Measurements from ENCODE around the gene STK17B.
"Not testable (repeated sequence)": the region's sequence is repeated elsewhere in the genome, so short reads cannot be mapped to it uniquely, and the experiment has no call there.

STK17B gene

DNA sequence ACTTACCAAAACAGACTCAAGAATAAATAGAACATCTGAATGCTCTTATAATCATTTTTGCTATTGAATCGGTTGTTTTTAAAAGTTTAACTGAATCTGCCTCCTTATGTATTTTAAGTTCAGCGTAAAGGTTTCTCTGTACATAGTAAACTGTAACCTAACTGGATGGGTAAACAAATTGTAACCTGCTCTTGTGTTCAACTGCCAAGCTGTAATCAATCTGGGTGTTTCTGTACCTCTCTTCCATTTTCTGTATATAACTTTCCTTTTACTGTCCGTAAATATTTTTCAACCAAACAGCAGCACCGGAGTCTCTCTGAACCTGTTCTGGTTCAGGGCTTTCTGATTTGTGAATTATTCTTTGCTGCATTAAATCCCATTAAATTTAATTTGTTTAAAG lies 75.1 kb downstream of the STK17B start:
- H3K4me1 ChIP-seq (ENCODE audit: control insufficient read depth, low read length), result peaks cover 3% of the 10 kb centered on the region
- no peaks in the 10 kb centered on the region for H4K20me1 ChIP-seq (ENCODE audit: control insufficient read depth, insufficient read depth, low read depth, low read length)
- H3K4me2 ChIP-seq (ENCODE audit: low read length), result no peak overlapping the region
- no peaks in the 10 kb centered on the region for H3K9me2 ChIP-seq (replicated peaks; ENCODE audit: control insufficient read depth, low read length)
- TF ChIP-seq EZH2phosphoT487 (IDR thresholded peaks at IDR 0.05; ENCODE audit: borderline replicate concordance, low read length), result no peak
- TF ChIP-seq, protein P1, sequence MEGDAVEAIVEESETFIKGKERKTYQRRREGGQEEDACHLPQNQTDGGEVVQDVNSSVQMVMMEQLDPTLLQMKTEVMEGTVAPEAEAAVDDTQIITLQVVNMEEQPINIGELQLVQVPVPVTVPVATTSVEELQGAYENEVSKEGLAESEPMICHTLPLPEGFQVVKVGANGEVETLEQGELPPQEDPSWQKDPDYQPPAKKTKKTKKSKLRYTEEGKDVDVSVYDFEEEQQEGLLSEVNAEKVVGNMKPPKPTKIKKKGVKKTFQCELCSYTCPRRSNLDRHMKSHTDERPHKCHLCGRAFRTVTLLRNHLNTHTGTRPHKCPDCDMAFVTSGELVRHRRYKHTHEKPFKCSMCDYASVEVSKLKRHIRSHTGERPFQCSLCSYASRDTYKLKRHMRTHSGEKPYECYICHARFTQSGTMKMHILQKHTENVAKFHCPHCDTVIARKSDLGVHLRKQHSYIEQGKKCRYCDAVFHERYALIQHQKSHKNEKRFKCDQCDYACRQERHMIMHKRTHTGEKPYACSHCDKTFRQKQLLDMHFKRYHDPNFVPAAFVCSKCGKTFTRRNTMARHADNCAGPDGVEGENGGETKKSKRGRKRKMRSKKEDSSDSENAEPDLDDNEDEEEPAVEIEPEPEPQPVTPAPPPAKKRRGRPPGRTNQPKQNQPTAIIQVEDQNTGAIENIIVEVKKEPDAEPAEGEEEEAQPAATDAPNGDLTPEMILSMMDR (IDR thresholded peaks at IDR 0.05; ENCODE audit: low read depth, low read length, poor library complexity, severe bottlenecking), result no peak
- H3K9me3 ChIP-seq (ENCODE audit: control insufficient read depth, insufficient read depth, low read length), result no peaks in the 10 kb centered on the region
- H3F3A ChIP-seq (ENCODE audit: control insufficient read depth, insufficient read depth), result no peaks in the 10 kb centered on the region
- no peaks in the 10 kb centered on the region for H3K79me2 ChIP-seq (ENCODE audit: control insufficient read depth, low read length)
- no peaks in the 10 kb centered on the region for H3K27me3 ChIP-seq (ENCODE audit: control insufficient read depth, low read length)
- H3K4me3 ChIP-seq (ENCODE audit: low read length), result no peak overlapping the region
- no peaks in the 10 kb centered on the region for H3K36me3 ChIP-seq (ENCODE audit: control insufficient read depth, low read length)
- no peak overlapping the region for H3K27ac ChIP-seq (ENCODE audit: low read depth, low read length)

GRCh38 chr2:196089448-196089847 lies 81.9 kb downstream of the STK17B start:
- H3F3A ChIP-seq (ENCODE audit: control insufficient read depth, insufficient read depth); H3K9me2 ChIP-seq (replicated peaks; ENCODE audit: control insufficient read depth, low read length); H3K79me2 ChIP-seq (ENCODE audit: control insufficient read depth, low read length); H3K27me3 ChIP-seq (ENCODE audit: control insufficient read depth, low read length); H3K4me1 ChIP-seq (ENCODE audit: control insufficient read depth, low read length); H3K4me3 ChIP-seq (ENCODE audit: low read length); H3K9me3 ChIP-seq (ENCODE audit: control insufficient read depth, insufficient read depth, low read length); H4K20me1 ChIP-seq (ENCODE audit: control insufficient read depth, insufficient read depth, low read depth, low read length); H3K27ac ChIP-seq (ENCODE audit: low read depth, low read length); H3K36me3 ChIP-seq (ENCODE audit: control insufficient read depth, low read length); H3K4me2 ChIP-seq (ENCODE audit: low read length): not testable (repeated sequence)

- no peak for TF ChIP-seq EZH2phosphoT487 (IDR thresholded peaks at IDR 0.05; ENCODE audit: borderline replicate concordance, low read length)
- TF ChIP-seq, protein P1 (IDR thresholded peaks at IDR 0.05; ENCODE audit: low read depth, low read length, poor library complexity, severe bottlenecking), result no peak
- no peaks in the 10 kb centered on the region for H3K27me3 ChIP-seq (ENCODE audit: control insufficient read depth, low read length)
- no peaks in the 10 kb centered on the region for H3K79me2 ChIP-seq (ENCODE audit: control insufficient read depth, low read length)
- H3K4me3 ChIP-seq (ENCODE audit: low read length), result no peak overlapping the region
- no peaks in the 10 kb centered on the region for H3F3A ChIP-seq (ENCODE audit: control insufficient read depth, insufficient read depth)
- peaks cover 8% of the 10 kb centered on the region; the same call in 1 of the 2 replicates for H3K9me3 ChIP-seq (ENCODE audit: control insufficient read depth, insufficient read depth, low read length)
- H3K4me1 ChIP-seq (ENCODE audit: control insufficient read depth, low read length), result peaks cover 6% of the 10 kb centered on the region
- no peak overlapping the region for H3K27ac ChIP-seq (ENCODE audit: low read depth, low read length)
- no peaks in the 10 kb centered on the region for H3K9me2 ChIP-seq (replicated peaks; ENCODE audit: control insufficient read depth, low read length)
- H3K4me2 ChIP-seq (ENCODE audit: low read length), result no peak overlapping the region
- H3K36me3 ChIP-seq (ENCODE audit: control insufficient read depth, low read length), result no peaks in the 10 kb centered on the region
- H4K20me1 ChIP-seq (ENCODE audit: control insufficient read depth, insufficient read depth, low read depth, low read length), result no peaks in the 10 kb centered on the region
Observed at GRCh38 chr2:196088203-196088602, 83.2 kb downstream of the STK17B start.

GRCh38 chr2:196086517-196087368 lies 84.6 kb downstream of the STK17B start:
- TF ChIP-seq EZH2phosphoT487 (IDR thresholded peaks at IDR 0.05; ENCODE audit: borderline replicate concordance, low read length), result no peak
- TF ChIP-seq, protein P1 (IDR thresholded peaks at IDR 0.05; ENCODE audit: low read depth, low read length, poor library complexity, severe bottlenecking), result no peak
- Histone ChIP-seq H3K4me2 (ENCODE audit: low read length) (no peak overlapping the region), H3F3A (ENCODE audit: control insufficient read depth, insufficient read depth) (no peaks in the 10 kb centered on the region), H3K36me3 (ENCODE audit: control insufficient read depth, low read length) (no peaks in the 10 kb centered on the region), H3K9me2 (replicated peaks; ENCODE audit: control insufficient read depth, low read length) (no peaks in the 10 kb centered on the region), H3K27me3 (ENCODE audit: control insufficient read depth, low read length) (no peaks in the 10 kb centered on the region), H3K79me2 (ENCODE audit: control insufficient read depth, low read length) (no peaks in the 10 kb centered on the region), H3K9me3 (ENCODE audit: control insufficient read depth, insufficient read depth, low read length) (peaks cover 14% of the 10 kb centered on the region; the same call in 1 of the 2 replicates), H4K20me1 (ENCODE audit: control insufficient read depth, insufficient read depth, low read depth, low read length) (no peaks in the 10 kb centered on the region), H3K4me3 (ENCODE audit: low read length) (no peak overlapping the region), H3K27ac (ENCODE audit: low read depth, low read length) (no peak overlapping the region), H3K4me1 (ENCODE audit: control insufficient read depth, low read length) (peaks cover 6% of the 10 kb centered on the region)
